Gastrocnemius medialis (tissue), 4 donors: ENCODE data around the gene UBE2G2. TPM values are rescaled to one million over a fixed set of nuclear protein-coding genes. Genes with fewer than 3 reads are reported as not detected.

Experiments
- ATAC-seq, 2 donors: fragments of 150-250 bp; one replicate each; pipeline ENCODE4 v1.9.1; 2016
- DNase-seq, 2 donors: peaks; one replicate each; pipeline ENCODE4 v3.0.0-alpha.2; 2019
- H3K27ac ChIP-seq, 4 donors: fragments of 200-600 bp; sonication (generic); 1 replicate in 1 of 4; 2 replicates in 3 of 4; pipeline ENCODE4 v1.5.1; 2016 to 2018; ENCODE audit warnings: mild to moderate bottlenecking in 2 of 4, moderate library complexity in 1 of 4
- H3K27me3 ChIP-seq, 3 donors: fragments of 200-600 bp; sonication (generic) in 2 of 3; 1 replicate in 1 of 3; 2 replicates in 2 of 3; pipeline versions ENCODE4 v1.5.1 to v1.6.0; 2016 to 2019; ENCODE audit warnings: mild to moderate bottlenecking in 1 of 3, moderate library complexity in 1 of 3
- H3K36me3 ChIP-seq, 2 donors: fragments of 200-600 bp; sonication (generic) in 1 of 2; one replicate each; pipeline ENCODE4 v1.5.1; 2017 to 2018
- H3K4me1 ChIP-seq, 2 donors: fragments of 200-600 bp; sonication (generic) in 1 of 2; one replicate each; pipeline ENCODE4 v1.5.1; 2016 to 2017; ENCODE audit warnings: mild to moderate bottlenecking in 2 of 2
- H3K4me3 ChIP-seq, 4 donors: fragments of 200-600 bp; sonication (generic) in 3 of 4; 1 replicate in 1 of 4; 2 replicates in 3 of 4; pipeline ENCODE4 v1.5.1; 2016 to 2019; ENCODE audit warnings: mild to moderate bottlenecking in 2 of 4
- H3K9me3 ChIP-seq, 3 donors: fragments of 200-600 bp; sonication (generic) in 2 of 3; 1 replicate in 1 of 3; 2 replicates in 2 of 3; pipeline ENCODE4 v1.5.1; 2016 to 2019
- CTCF ChIP-seq, 5 experiments: fragments of 450-650 bp in 3 of 5; fragments of 200-600 bp in 2 of 5; sonication (generic) in 2 of 5; IDR thresholded peaks in 4 of 5; conservative IDR thresholded peaks in 1 of 5; 1 replicate in 4 of 5; 2 replicates in 1 of 5; pipeline ENCODE4 v1.5.1; 2016 to 2019; ENCODE audit warnings: antibody characterized with exemption in 5 of 5, mild to moderate bottlenecking in 3 of 5, moderate library complexity in 3 of 5
- POLR2A ChIP-seq, 2 donors: fragments of 450-650 bp; IDR thresholded peaks; one replicate each; pipeline ENCODE4 v1.6.1; 2017; ENCODE audit warnings: antibody characterized with exemption in 2 of 2, mild to moderate bottlenecking in 2 of 2, moderate library complexity in 2 of 2
- in situ Hi-C, 4 donors: fragments of 200-750 bp; cut with MboI; loops; one replicate each; pipeline versions ENCODE4 v1.15.0 to v1.8.0; 2017; ENCODE audit warnings: low sequenced_read_pairs in 4 of 4
- intact Hi-C: fragments of 100-400 bp; cut with DNase I; formaldehyde crosslinking; loops from one replicate; pipeline ENCODE4 v1.15.1; 2023; ENCODE audit warnings: low total_unique reads
- total RNA-seq, 4 donors: library from RNA; depleted of rRNA; stranded (reverse); fragments of >200 nt; gene quantifications; one replicate each; pipeline versions ENCODE4 v1.1.0 to v1.2.3, GENCODE V29; 2016

The UBE2G2 gene
- total RNA-seq, 4 donors from 2014 or later: 64.2 to 83.8 (median 73.3) TPM

GRCh38 chr21:44815852-44816628 is 14.4 kb upstream of the UBE2G2 start:
- no peak overlapping the region for H3K4me3 ChIP-seq

GRCh38 chr21:44815225-44815624 is 13.6 kb upstream of the UBE2G2 start:
- H3K27ac ChIP-seq: peak overlapping the region in 1 of 4 donors; percentile 35
- intact Hi-C loops: loop anchor here (5.0 kb wide), 2 partner anchors 42 to 478 kb away; partner anchors contain the start of gene CFAP410
- in situ Hi-C loops: no loop called here

More at GRCh38 chr21:44815852-44816628, 14.4 kb upstream of the UBE2G2 start:
- DNase-seq: no peak
- H3K27ac ChIP-seq: no peak overlapping the region
- ATAC-seq: no peak
- no peaks in the 10 kb centered on the region for H3K9me3 ChIP-seq
- intact Hi-C loops (loop anchor here (5.0 kb wide), 2 partner anchors 41 to 479 kb away; partner anchors contain the start of gene CFAP410), in situ Hi-C loops (no loop called here)
- H3K27me3 ChIP-seq: no peaks in the 10 kb centered on the region
- H3K36me3 ChIP-seq: peaks cover 0 to 10% of the 10 kb centered on the region in 2 donors
- no peak for TF ChIP-seq POLR2A (IDR thresholded peaks at IDR 0.05)
- TF ChIP-seq CTCF (IDR thresholded peaks at IDR 0.05 in 4 of 5, conservative IDR thresholded peaks at IDR 0.05 in 1 of 5): no peak
- peaks cover 9 to 22% of the 10 kb centered on the region in 2 donors for H3K4me1 ChIP-seq

GRCh38 chr21:44814498-44815023 is 12.9 kb upstream of the UBE2G2 start:
- intact Hi-C loops: loop anchor here (5.0 kb wide), 2 partner anchors 43 to 477 kb away; partner anchors contain the start of gene CFAP410
- H3K27me3 ChIP-seq: no peaks in the 10 kb centered on the region
- H3K4me3 ChIP-seq: no peak overlapping the region
- ATAC-seq (no peak), DNase-seq (no peak)
- peaks cover 0 to 18% of the 10 kb centered on the region in 2 donors for H3K36me3 ChIP-seq
- no peaks in the 10 kb centered on the region for H3K9me3 ChIP-seq
- peak overlapping the region in 1 of 4 donors; percentile 35 for H3K27ac ChIP-seq
- H3K4me1 ChIP-seq: peaks cover 9 to 22% of the 10 kb centered on the region in 2 donors
- TF ChIP-seq CTCF (IDR thresholded peaks at IDR 0.05 in 4 of 5, conservative IDR thresholded peaks at IDR 0.05 in 1 of 5): no peak
- no peak for TF ChIP-seq POLR2A (IDR thresholded peaks at IDR 0.05)
- in situ Hi-C loops: loop anchor here in 1 of 4 donors (5.0 kb wide), 1 partner anchor 53 kb away; no protein-coding TSS in a partner anchor

More at GRCh38 chr21:44815225-44815624, 13.6 kb upstream of the UBE2G2 start:
- TF ChIP-seq CTCF (IDR thresholded peaks at IDR 0.05 in 4 of 5, conservative IDR thresholded peaks at IDR 0.05 in 1 of 5) (no peak), POLR2A (IDR thresholded peaks at IDR 0.05) (no peak)
- Histone ChIP-seq H3K4me3 (no peak overlapping the region), H3K4me1 (peaks cover 9 to 22% of the 10 kb centered on the region in 2 donors), H3K9me3 (no peaks in the 10 kb centered on the region), H3K27me3 (no peaks in the 10 kb centered on the region), H3K36me3 (peaks cover 0 to 11% of the 10 kb centered on the region in 2 donors)
- DNase-seq (no peak), ATAC-seq (no peak)

- intact Hi-C loops: no loop called here
- TF ChIP-seq POLR2A (IDR thresholded peaks at IDR 0.05) (no peak), CTCF (IDR thresholded peaks at IDR 0.05 in 4 of 5, conservative IDR thresholded peaks at IDR 0.05 in 1 of 5) (no peak)
- Histone ChIP-seq H3K4me1 (peaks cover 9 to 22% of the 10 kb centered on the region in 2 donors), H3K36me3 (peaks cover 0 to 25% of the 10 kb centered on the region in 2 donors), H3K9me3 (no peaks in the 10 kb centered on the region), H3K27ac (no peak overlapping the region), H3K4me3 (no peak overlapping the region), H3K27me3 (no peaks in the 10 kb centered on the region)
- no peak for ATAC-seq
- DNase-seq: no peak
- in situ Hi-C loops: loop anchor here in 1 of 4 donors (5.0 kb wide), 1 partner anchor 54 kb away; no protein-coding TSS in a partner anchor
Observed at GRCh38 chr21:44813727-44814126, 12.1 kb upstream of the UBE2G2 start.
